ENCODE data around the gene MRPL52.

- TF ChIP-seq POLR2A (IDR thresholded peaks at IDR 0.05; ENCODE audit: low read length), result no peak
- no peak for TF ChIP-seq GATA1 (IDR thresholded peaks at IDR 0.05; ENCODE audit: low read depth, low read length)
These were observed 52.4 kb downstream of the MRPL52 start for GRCh38 chr14:22882064-22882463.
